Measurements from ENCODE around the gene CDH13.

DNA sequence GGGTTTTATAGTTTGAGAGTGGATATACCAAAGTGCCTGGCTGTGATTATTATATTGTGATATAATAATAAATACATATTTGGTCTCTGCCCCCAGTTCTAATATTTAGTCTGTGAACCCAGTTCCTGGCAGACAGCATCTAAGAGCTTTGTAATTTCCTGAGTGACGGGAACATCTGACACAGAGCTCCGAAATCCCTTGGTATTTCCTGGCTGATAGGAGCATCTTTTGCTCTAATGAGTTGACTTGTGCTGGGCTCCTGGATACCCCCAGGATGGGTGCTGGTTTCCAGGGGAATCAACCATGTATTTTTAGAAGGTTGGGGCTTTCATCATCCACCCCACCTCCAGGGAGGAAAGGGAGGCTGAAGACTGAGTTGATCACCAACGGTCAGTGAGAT is 187.3 kb downstream of the CDH13 start:
- TF ChIP-seq, protein P1, sequence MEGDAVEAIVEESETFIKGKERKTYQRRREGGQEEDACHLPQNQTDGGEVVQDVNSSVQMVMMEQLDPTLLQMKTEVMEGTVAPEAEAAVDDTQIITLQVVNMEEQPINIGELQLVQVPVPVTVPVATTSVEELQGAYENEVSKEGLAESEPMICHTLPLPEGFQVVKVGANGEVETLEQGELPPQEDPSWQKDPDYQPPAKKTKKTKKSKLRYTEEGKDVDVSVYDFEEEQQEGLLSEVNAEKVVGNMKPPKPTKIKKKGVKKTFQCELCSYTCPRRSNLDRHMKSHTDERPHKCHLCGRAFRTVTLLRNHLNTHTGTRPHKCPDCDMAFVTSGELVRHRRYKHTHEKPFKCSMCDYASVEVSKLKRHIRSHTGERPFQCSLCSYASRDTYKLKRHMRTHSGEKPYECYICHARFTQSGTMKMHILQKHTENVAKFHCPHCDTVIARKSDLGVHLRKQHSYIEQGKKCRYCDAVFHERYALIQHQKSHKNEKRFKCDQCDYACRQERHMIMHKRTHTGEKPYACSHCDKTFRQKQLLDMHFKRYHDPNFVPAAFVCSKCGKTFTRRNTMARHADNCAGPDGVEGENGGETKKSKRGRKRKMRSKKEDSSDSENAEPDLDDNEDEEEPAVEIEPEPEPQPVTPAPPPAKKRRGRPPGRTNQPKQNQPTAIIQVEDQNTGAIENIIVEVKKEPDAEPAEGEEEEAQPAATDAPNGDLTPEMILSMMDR (IDR thresholded peaks at IDR 0.05; ENCODE audit: low read length), result no peak
- TF ChIP-seq EZH2 (optimal IDR thresholded peaks at IDR 0.05; ENCODE audit: low read depth, low read length) (no peak), EZH2phosphoT487 (IDR thresholded peaks at IDR 0.05; ENCODE audit: low read length) (no peak)
